DOHH2 (cell line): ENCODE data around the gene IRS2.

Experiments
- EZH2phosphoT487 ChIP-seq: fragments of 200-600 bp; sonication (generic); IDR thresholded peaks from 2 replicates; pipeline ENCODE4 v1.6.1; 2017; ENCODE audit warnings: borderline replicate concordance, mild to moderate bottlenecking, antibody characterized with exemption, low read length, moderate library complexity, mixed read lengths
- TF ChIP-seq, protein P1 (sequence below): fragments of 200-600 bp; sonication (generic); IDR thresholded peaks from one replicate; pipeline ENCODE4 v1.5.1; 2014; ENCODE audit warnings: antibody characterized with exemption, mild to moderate bottlenecking, low read depth, low read length; ENCODE audit not compliant: poor library complexity, severe bottlenecking

DNA sequence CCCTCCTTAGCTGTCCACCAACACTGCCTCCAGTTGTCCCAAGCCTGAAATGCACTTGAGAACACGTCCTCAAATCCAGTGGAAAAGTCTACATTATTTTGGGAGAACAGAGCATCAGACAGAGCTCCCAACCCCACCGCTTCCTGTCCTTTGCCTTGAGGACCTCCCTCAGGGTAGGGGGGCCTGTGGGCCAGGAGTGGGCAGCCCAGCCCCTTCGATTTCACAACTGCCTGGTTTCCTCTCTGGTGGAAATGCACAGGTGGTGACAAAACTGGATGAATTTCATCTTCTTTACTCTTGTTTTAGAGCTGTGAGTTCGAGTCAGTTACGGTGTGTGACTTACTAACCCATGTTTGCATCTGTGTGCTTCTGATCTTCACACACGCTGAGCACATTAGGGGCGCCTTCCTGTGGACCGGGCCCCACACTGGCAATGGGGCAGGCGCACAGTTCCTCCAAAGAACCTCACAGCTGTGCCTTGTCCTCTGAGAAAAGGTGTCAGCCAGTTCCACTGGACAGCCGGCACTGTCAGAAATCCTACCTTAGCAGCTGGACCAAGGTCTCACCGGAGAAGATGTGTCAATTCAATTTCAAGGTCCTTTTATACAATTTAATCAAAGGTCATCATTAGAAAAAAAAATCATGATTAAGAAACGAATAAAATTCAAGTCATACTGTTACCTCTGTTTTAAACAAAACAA, 80.2 kb downstream of the IRS2 start:
- TF ChIP-seq, protein P1, sequence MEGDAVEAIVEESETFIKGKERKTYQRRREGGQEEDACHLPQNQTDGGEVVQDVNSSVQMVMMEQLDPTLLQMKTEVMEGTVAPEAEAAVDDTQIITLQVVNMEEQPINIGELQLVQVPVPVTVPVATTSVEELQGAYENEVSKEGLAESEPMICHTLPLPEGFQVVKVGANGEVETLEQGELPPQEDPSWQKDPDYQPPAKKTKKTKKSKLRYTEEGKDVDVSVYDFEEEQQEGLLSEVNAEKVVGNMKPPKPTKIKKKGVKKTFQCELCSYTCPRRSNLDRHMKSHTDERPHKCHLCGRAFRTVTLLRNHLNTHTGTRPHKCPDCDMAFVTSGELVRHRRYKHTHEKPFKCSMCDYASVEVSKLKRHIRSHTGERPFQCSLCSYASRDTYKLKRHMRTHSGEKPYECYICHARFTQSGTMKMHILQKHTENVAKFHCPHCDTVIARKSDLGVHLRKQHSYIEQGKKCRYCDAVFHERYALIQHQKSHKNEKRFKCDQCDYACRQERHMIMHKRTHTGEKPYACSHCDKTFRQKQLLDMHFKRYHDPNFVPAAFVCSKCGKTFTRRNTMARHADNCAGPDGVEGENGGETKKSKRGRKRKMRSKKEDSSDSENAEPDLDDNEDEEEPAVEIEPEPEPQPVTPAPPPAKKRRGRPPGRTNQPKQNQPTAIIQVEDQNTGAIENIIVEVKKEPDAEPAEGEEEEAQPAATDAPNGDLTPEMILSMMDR, result no peak
- TF ChIP-seq EZH2phosphoT487, result no peak
